Measurements from ENCODE around the gene POLQ. TPM values are rescaled to one million over a fixed set of nuclear protein-coding genes. Genes with fewer than 3 reads are reported as not detected.

Gene POLQ
- total and polyA plus RNA-seq, 2 donors (not counting 3 experiments of a cell fraction or from before 2014, with no cell fraction given) = 1.8 to 10.8 TPM

- BruUV-seq (replicated peaks) = no TSS peak
- Histone ChIP-seq H2AFZ (ENCODE audit: low read depth, low read length) (no peak overlapping the region), H3K36me3 (ENCODE audit: control insufficient read depth in 2 of 2, extremely low read depth in 1 of 2, insufficient read depth in 2 of 2, low read length in 2 of 2) (no peaks in the 10 kb centered on the region), H3K4me2 (ENCODE audit: insufficient read depth, low read length) (no peak overlapping the region), H3K79me2 (ENCODE audit: control insufficient read depth, insufficient read depth, low read length) (no peaks in the 10 kb centered on the region), H3K27me3 (ENCODE audit: control insufficient read depth in 2 of 2, insufficient read depth in 2 of 2, low read length in 2 of 2) (no peaks in the 10 kb centered on the region), H3K9me1 (replicated peaks; ENCODE audit: control insufficient read depth, extremely low read depth, insufficient read depth, low read length) (no peaks in the 10 kb centered on the region), H3K4me1 (ENCODE audit: control insufficient read depth, extremely low read depth, insufficient read depth, low read length) (no peaks in the 10 kb centered on the region), H3K9me3 (replicated peaks; ENCODE audit: control insufficient read depth, insufficient read depth, low read length) (no peaks in the 10 kb centered on the region), H3K27ac (ENCODE audit: insufficient read depth, low read depth, low read length) (no peak overlapping the region), H4K20me1 (replicated peaks; ENCODE audit: control insufficient read depth, extremely low read depth, insufficient read depth, low read length) (no peaks in the 10 kb centered on the region), H3K9ac (replicated peaks; ENCODE audit: extremely low read depth, insufficient read depth, low read length) (no peak overlapping the region), H3K4me3 (replicated peaks in 1 of 3; ENCODE audit: insufficient read depth in 1 of 3, low read depth in 1 of 3, low read length in 3 of 3) (no peak overlapping the region)
- intact Hi-C loops (cut with micrococcal nuclease) (no loop called here), dilution Hi-C loops (cut with MboI; ENCODE audit: extremely low pct_ligation_motif_present, low sequenced_read_pairs) (no loop called here)
- DNase-seq (ENCODE audit: low read depth, low spot score) (no peak), FAIRE-seq (no peak)
- no peak for TF ChIP-seq CTCF (IDR thresholded peaks at IDR 0.05; ENCODE audit: extremely low read depth in 1 of 2, insufficient read depth in 1 of 2, low read depth in 1 of 2, low read length in 2 of 2)
- POLR2A ChIA-PET = no interaction called here
- CTCF ChIA-PET = no interaction called here
Measured at GRCh38 chr3:121436074-121436473, 109.7 kb downstream of the POLQ start.

GRCh38 chr3:121431726-121432517 lies 113.9 kb downstream of the POLQ start:
- dilution Hi-C loops (cut with MboI; ENCODE audit: extremely low pct_ligation_motif_present, low sequenced_read_pairs) = no loop called here
- Histone ChIP-seq H3K27ac (ENCODE audit: insufficient read depth, low read depth, low read length) (no peak overlapping the region), H3K4me3 (replicated peaks in 1 of 3; ENCODE audit: insufficient read depth in 1 of 3, low read depth in 1 of 3, low read length in 3 of 3) (peak overlapping the region in 2 of 3 experiments; percentile 17 to 49)

More at GRCh38 chr3:121431726-121432517, 113.9 kb downstream of the POLQ start:
- POLR2A ChIA-PET = no interaction called here
- H3K9me3 ChIP-seq (replicated peaks; ENCODE audit: control insufficient read depth, insufficient read depth, low read length) = no peaks in the 10 kb centered on the region
- CTCF ChIA-PET = interaction anchor here (0.7 to 2.0 kb wide), 6 partner anchors 8 to 952 kb away, joined by 3 to 8 read pairs (median 4); partner anchors contain the start of gene FAM162A
- no peaks in the 10 kb centered on the region for H4K20me1 ChIP-seq (replicated peaks; ENCODE audit: control insufficient read depth, extremely low read depth, insufficient read depth, low read length)
- intact Hi-C loops (cut with micrococcal nuclease) = no loop called here
- H3K9ac ChIP-seq (replicated peaks; ENCODE audit: extremely low read depth, insufficient read depth, low read length) = no peak overlapping the region
- H3K27me3 ChIP-seq (ENCODE audit: control insufficient read depth in 2 of 2, insufficient read depth in 2 of 2, low read length in 2 of 2) = no peaks in the 10 kb centered on the region
- BruUV-seq (replicated peaks) = no TSS peak
- TF ChIP-seq CTCF (IDR thresholded peaks at IDR 0.05; ENCODE audit: extremely low read depth in 1 of 2, insufficient read depth in 1 of 2, low read depth in 1 of 2, low read length in 2 of 2) (no peak), POLR2A (IDR thresholded peaks at IDR 0.05; ENCODE audit: low read depth, low read length) (no peak), MYC (IDR thresholded peaks at IDR 0.05; ENCODE audit: low read depth, low read length) (no peak), FOS (IDR thresholded peaks at IDR 0.05; ENCODE audit: borderline replicate concordance, insufficient read depth, low read length) (no peak), MAX (IDR thresholded peaks at IDR 0.05; ENCODE audit: insufficient read depth, insufficient read length) (no peak), EZH2 (IDR thresholded peaks at IDR 0.05; ENCODE audit: borderline replicate concordance, low read depth, low read length, severe bottlenecking) (no peak), POLR2AphosphoS5 (IDR thresholded peaks at IDR 0.05; ENCODE audit: insufficient read depth, low read depth, low read length) (no peak), JUN (IDR thresholded peaks at IDR 0.05; ENCODE audit: borderline replicate concordance, insufficient read depth, insufficient read length, low read depth) (no peak), GATA2 (IDR thresholded peaks at IDR 0.05; ENCODE audit: insufficient read depth, insufficient read length, low read depth, low read length) (no peak)
- peak overlapping the region; percentile 67 for H3K4me2 ChIP-seq (ENCODE audit: insufficient read depth, low read length)
- H3K36me3 ChIP-seq (ENCODE audit: control insufficient read depth in 2 of 2, extremely low read depth in 1 of 2, insufficient read depth in 2 of 2, low read length in 2 of 2) = no peaks in the 10 kb centered on the region
- FAIRE-seq = no peak
- no peaks in the 10 kb centered on the region for H3K9me1 ChIP-seq (replicated peaks; ENCODE audit: control insufficient read depth, extremely low read depth, insufficient read depth, low read length)
- no peaks in the 10 kb centered on the region for H3K79me2 ChIP-seq (ENCODE audit: control insufficient read depth, insufficient read depth, low read length)
- peak; percentile 79 for DNase-seq (ENCODE audit: low read depth, low spot score)
- H3K4me1 ChIP-seq (ENCODE audit: control insufficient read depth, extremely low read depth, insufficient read depth, low read length) = no peaks in the 10 kb centered on the region
- H2AFZ ChIP-seq (ENCODE audit: low read depth, low read length) = peak overlapping the region; percentile 61

Measured in endothelial cell of umbilical vein (primary cell).